Measurements from ENCODE around the gene SLC36A4.

- TF ChIP-seq CTCF (conservative IDR thresholded peaks at IDR 0.05; ENCODE audit: low read depth, low read length) (no peak), EZH2 (IDR thresholded peaks at IDR 0.05; ENCODE audit: borderline replicate concordance, low read depth, low read length, poor library complexity, severe bottlenecking) (no peak)
These were observed 41.2 kb upstream of the SLC36A4 start for GRCh38 chr11:93238956-93239355.

All from A673 (cell line).